HUDEP-2 (cell line): ENCODE data around the gene RPL36.
A peak's percentile ranks its signal among the peaks of the same experiment; 100 is the strongest.
"Not testable (repeated sequence)": the region's sequence is repeated elsewhere in the genome, so short reads cannot be mapped to it uniquely, and the experiment has no call there.

Experiments
- DNase-seq, 76 experiments: peaks; one replicate each; lab custom pipeline; 2025; ENCODE audit not compliant: unreplicated experiment in 76 of 76; lab: John Stamatoyannopoulos, UW

The RPL36 gene

DNA sequence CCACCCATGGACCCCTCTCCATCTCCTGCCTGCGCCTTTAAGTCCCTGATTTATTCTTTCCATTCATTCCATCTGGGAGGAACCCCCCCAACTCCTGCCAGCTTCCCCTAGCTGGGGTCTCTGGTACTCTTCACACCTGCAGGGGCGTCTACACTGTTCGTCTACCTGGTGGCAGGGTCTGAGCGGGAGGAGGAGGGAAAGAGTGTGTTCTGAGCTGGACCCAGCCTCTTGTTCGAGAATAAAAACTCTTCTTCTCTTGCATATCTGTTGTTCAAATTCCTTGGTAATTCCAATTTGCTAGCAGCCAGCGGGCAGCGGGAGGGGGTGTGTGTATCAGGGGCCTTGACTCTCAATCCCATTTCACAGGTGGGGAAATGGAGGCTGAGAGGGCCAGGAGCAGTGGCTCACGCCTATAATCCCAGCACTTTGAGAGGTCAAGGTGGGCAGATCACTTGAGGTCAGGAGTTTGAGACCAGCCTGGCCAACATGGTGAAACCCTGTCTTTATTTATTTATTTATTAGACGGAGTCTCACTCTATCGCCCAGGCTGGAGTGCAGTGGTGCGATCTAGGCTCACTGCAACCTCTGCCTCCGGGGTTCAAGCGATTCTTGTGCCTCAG, 1.7 kb upstream of the RPL36 start:
- DNase-seq = not testable (repeated sequence)

DNA sequence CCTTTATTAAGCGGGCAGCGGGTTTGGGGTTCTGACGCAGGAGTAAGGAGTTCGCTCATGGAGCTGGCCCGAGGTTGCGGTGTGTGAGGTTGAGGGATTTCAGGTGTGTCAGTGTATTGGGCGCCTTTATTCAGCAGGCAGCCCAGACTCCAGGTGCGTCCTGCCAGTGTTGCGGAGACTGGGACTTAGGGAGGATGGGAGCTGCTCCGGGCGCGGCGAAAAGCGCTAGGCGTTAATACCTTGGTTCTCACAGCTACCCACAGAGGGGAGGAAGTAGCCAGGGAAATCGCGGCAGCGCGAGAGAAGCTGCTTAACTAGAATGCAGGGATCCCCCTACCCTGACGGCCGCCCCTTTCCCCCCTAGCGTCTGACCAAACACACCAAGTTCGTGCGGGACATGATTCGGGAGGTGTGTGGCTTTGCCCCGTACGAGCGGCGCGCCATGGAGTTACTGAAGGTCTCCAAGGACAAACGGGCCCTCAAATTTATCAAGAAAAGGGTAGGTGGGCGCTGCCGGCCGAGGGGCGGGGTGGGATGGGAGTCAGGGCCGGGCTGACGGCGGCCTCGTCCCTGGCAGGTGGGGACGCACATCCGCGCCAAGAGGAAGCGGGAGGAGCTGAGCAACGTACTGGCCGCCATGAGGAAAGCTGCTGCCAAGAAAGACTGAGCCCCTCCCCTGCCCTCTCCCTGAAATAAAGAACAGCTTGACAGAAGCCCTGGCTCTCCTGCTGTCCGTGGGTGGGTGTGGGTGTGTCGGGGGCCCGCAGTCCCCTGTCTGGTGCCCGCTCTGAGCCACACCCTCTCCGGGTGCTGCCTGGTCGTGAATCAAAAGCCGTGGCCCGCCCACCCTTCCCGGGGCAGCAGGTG, 1.1 kb downstream of the RPL36 start:
- DNase-seq = peak in 71 of 76 experiments; percentile 35 to 91 (median 78)

DNA sequence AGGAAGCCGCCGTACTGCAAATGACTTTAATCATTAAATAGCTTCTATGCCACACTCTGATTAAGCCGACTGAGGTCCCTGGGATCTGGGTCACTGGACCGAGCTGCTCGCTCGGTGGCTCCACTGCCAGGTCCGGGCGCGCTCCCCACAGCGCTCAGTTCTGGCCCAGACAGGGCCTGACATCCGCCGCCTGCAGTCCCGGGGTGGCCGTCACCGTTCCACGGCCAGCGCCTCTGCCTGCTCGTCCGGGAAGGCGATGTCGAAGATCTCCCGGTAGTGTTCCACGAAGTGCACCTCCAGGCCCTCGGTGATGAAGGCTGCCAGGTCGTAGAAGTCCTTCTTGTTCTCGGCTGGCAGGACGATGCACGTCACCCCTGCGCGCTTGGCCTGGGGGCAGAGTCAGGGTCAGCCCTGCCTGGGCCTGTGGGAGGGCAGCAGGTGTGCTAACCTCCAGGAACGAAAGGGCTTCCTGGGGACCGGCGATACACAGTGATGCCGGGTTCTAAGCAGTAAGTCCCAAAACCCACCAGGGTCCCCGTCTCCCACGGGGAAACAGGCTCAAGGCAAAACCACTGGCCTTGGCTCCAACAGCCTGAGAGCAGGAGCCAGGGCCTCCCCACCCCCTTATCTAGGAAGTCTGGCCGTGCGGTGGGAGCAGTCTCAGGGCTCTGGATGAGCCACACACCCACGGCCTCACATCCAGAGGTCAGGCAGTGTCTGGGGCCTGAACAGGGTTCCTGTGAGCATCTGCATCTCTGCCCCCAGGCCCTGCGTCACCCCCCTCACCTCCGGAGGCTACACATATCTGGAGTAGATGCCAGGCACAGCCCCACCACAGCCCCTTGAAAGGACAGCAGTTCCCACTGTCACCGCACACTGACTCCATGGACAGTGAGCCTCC, 2.0 kb downstream of the RPL36 start:
- DNase-seq = peak in 28 of 76 experiments; percentile 13 to 66 (median 41)

DNA sequence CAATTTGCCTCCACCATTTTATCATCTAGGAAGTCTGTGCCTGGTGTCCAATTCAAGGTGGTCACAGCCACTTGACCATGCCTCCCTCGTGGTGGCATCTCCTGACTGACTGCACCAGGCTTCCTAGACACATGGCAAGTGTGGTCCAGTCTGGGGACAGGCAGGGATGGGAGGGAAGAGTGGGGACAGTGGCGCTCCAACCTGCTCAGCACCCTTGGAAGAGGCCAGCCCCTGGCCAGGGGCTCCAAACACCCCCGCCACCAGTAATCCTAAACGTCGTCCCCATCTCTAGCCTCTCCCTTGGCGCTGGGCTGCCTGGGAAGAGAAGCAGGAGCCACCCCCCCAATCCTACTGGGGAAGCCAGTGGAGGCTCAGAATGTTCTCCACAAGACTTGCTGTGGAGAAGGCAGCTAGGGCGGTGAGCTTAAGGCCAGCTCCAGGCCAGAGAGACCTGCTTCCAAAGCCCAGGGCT, 2.7 kb downstream of the RPL36 start:
- DNase-seq = peak in 3 of 76 experiments; percentile 42 to 50 (median 47)

DNA sequence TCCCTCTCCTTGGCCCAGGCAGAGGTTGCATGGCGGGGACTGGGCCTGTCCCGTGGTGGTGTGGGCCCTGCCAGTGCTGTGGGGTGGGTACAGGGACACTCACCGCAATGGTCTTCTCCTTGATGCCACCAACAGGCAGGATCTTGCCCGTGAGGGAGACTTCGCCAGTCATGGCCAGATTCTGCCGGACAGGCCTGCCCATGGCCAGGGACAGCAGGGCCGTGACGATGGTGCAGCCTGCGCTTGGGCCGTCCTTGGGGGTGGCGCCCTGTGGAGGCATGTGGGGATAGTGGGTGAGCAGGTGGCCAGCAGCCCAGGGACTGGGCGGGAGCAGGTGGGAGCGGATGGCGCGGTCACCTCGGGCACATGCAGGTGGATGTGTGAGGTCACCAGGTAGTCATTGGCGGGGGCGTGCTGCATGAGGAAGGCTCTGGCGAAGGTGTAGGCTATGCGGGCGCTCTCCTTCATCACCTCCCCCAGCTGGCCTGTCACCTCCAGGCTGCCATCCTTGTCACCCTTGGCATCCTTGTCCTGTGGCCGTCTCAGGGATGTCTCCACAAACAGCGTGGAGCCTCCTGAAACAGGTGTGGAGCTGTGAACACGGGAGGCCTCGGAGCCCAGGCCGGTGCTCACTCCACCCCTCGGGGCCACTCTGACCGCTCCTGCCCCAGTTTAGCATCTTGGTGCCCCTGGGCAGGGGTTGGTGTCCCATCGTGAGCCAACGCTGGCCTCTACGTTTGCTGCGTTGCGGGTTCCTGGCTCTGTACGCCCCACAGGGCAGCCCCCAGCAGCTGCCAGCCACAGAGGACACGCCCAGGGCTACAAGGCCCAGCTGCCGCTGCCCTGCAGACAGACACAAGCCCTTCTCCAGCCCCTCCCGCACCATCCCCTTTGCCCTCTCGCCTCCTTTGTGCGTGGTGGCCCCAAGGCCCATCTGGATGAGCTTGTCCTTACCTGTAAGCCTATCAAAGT, 3.4 kb downstream of the RPL36 start:
- DNase-seq = peak in 6 of 76 experiments; percentile 28 to 43 (median 34)

DNA sequence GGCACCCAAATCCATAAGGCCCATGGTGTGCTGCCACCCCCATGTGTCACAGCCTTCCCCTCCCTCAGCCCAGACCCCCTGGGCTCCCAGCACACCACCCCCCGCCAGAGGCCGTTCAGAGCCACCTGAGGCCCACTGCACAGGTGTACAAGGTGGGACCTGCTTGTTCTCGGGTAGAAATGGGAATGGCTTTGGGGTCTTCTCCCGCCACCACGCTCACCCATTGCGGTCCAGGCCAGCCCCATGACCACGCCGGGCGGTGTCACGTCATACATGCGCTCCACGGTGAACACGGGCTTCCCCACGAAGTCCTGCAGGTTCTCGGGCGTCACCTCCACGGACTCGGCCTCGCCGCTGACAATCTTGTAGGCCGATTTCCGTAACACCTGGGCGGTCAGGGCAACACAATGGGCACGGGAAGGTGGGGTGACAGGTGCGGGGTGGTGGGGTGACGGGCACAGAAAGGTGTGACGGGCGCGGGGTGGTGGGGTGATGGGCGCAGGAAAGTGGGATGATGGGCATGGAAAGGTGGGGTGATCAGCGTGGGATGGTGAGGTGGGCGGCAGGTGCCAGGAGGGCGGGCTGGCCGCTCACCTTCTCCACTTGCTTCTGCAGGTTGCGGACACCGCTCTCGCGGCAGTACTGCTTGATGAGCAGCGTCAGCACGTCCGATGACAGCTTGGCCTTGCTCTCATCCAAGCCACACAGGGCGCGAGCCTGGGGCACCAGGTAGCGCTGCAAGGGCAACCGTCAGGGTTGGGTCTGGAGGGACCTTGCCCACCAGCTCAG, 4.3 kb downstream of the RPL36 start:
- no peak for DNase-seq

DNA sequence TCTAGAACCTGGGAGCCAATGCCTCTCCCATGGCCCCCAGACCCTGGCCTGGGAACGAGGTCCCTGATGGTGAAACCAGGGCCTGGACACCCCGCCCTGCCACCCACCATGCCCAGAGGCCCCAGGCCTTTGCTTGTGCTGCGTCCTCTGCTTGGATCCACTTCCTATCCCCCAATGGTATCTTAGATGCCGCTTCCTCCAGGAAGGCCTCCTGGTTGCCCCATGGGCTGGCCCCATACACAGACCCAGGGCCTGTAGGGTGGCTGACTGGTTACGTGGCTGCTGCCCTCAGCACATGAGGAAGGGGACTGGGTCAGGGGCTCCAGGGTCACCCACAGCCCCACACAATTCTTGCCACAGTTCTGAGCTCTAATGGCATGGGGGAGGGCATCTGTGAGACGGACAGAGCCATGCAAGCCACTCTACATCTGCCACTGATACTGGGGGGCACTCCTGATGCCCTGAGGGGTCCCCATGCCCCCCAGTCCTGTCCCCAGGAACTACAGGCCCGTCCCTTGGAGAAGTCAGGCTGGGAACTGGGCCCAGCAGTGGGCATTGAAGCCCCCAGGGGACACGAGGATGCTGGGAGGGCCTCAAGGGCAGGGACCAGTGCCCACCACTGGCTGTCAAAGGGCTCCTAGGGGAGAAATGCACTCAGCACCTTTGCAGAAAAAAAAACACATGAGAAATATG, 5.0 kb downstream of the RPL36 start:
- DNase-seq = no peak

DNA sequence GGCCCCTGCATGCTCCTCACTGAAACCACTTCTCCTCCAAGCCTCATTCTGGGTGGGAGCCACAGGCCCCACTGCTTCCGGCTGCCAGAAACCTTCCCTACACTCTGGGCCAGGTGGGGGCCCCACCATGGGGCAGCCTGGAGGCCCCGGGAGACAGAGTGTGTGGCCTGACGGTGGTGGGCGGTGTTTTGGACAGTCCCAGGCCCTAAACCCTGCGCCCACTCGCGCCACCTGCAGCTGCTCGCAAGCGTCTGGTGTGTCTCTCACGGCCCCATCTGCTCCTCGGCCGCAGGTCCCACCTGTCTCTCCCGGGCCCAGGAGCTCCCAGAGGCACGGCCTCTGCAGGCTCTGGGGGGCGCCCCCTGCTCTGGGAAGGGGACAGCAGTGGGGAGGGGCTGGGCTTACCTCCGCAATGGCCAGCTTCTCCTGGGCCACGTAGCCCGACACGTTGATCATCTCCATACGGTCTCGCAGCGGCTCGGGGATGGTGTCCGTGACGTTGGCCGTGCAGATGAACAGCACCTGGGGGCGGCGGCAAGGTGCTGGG, 5.6 kb downstream of the RPL36 start:
- DNase-seq = no peak

DNA sequence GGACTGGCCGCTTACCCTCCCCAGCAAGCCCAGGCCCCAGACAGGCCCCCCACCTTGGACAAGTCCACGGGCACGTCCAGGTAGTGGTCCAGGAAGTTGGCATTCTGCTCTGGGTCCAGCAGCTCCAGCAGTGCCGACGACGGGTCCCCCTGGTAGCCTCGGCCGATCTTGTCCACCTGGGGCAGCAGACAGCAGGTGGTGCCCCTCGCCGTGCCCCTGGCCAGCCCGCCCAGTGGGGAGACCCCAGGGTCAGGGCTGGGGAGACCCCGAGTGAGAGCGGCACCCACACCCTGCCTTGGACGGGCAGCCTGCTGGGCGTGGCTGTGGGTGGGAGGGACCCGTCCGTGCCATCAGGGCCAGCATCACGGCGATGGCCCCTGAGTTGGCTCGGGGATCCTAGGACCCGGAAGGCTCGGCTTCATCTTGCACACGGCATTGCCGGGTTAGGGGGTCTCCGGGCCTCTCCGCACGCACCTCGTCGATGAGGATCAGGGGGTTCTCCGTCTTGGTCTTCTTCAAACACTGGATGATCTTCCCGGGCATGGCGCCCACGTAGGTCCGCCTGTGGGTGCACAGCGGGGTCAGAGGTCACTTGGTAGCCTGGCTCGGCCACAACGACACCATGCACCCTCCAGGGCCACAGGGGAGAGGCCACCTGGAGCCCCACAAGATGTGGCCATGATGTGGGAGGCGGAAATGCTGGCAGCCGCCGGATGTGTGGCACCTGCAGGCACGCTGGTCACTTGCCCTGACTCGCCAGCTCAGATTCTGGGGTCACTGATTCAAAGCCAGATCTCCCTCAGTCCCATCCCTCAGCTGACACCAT, 6.3 kb downstream of the RPL36 start:
- no peak for DNase-seq

DNA sequence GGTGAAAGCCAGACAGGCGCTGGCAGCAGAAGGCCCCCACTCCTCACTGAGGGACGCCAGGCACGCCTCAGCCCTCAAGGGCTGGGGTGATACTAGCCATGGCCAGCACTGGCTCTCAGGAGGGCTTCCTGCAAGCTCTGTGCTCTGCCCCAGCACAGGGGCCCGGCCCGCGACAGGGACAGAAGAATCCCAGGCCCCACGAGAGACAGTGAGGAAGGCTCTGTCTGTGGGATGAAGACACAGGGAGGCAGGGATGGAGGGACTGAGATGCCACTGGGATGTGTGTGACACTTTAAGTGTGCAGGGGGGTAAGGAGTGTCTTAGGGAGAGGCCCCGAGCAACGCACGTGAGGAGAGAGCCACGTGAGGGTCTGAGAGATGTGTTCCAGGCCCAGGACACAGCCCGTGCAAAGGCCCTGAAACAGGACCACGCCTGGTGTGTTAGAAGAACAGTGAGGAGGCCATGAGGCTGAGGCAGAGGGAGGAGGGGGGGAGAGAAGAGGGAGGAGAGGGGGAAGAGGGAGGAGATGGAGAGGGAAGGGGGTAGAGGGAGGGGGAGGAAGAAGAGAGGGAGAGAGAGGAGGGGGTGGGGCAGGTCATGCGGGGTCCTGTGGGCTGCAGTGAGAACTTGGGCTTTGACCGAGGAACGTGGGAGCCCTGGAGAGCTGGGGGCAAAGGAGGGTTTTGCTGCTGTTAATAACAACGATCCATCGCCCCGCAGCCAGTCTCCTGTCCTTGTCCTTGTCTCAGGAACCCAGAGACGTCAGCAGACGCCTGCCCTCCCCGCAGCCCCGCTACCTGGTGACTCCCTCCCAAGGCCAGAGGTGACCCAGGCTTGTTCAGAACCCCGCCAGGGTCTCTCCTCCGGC, 7.2 kb downstream of the RPL36 start:
- peak in 1 of 76 experiments; percentile 15 for DNase-seq

DNA sequence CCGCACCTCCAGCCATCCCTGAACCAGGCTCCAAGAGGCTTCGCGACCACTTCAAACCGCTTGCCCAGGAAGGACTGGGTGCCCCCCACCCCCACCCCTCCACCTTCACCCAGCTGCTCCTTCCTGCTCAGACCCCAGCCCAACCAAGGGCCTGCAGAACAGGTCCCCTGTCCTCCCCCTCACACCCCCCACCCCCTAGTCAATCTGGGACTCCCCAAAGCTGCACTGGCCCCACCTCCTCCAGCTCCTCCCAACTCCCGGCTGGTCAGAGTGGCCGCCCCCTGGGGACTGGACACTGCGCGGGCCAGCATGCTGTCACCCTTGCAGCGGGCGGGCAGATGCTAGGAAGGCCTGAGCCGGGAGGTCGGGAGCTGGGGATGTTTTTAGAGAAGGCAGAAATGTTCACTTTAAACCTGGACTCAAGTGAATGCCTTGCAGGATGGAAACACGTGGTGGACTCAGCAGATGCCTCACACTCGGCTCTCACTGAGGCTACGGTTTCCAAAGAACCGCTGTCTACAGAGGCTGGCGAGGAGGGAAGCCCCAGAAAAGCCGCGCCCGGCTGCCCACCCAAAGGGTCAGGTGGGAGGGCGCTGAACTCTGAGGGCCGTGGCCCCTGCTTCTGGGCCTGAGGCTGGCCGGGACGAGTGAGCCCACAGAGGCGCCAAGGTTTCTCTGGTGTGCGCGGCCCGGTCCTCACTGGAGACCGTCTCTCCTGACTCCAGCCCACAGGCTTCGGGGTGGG, 8.0 kb downstream of the RPL36 start:
- no peak for DNase-seq

DNA sequence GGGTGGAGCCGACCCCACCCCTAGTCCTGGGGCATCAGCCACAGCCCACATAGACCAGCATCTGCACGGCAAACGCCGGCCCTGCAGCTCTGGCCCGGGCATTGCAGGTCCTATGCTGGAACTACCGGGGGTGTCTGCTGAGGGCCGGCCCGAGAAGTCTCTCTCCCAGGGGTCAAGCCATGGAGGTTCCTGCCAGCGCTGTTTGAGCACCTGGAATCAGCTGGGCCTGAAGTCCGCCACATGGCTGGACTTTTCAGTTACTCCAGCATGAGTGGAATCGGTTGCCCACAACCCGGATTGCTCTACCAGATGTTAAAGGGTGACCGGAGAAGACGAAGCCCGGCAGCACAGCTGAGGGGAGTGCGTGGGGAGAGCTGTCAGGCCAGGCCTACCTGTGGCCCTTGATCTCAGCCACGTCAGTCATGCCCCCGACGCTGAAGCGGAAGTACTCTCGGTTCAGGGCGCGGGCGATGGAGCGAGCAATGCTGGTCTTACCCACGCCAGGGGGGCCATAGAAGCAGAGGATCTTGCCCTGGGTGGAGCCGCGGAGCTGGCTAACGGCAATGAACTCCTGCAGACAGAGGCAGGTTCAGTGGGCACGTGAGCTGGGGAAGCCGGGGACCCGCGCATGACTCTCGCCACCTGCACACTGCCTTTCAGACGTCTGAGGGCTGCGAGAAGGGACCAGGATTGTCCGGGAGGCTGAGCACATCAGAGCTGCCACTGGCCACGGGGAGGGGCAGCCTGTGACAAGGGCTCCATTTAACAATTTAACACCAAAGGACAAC, 8.7 kb downstream of the RPL36 start:
- DNase-seq = no peak

DNA sequence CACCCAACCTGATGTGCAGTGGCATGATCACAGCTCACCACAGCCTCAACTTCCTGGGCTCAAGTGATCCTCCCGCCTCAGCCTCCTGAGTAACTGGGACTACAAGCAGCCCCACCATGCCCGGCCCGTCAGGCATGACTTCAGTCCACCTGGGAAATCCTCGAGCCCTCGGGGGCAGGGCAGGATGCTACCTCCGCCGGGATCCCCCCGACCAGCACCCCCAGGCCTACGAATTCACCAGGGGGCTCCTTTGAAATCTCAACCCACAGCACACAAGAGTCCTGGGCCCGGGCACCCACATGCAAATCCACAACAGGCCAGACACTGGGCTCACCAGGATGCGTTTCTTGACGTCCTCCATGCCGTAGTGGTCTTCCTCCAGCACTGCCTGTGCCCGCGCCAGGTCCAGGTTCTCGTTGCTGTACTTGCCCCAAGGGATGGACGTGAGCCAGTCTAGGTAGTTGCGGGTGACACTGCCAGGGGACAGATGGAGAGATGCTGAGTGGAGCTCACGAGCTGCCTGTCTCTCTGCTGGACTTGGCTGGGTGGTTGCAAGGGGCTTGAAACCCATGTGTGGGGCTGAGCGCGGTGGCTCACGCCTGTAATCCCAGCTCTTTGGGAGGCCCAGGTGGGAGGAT, 10.5 kb downstream of the RPL36 start:
- no peak for DNase-seq

DNA sequence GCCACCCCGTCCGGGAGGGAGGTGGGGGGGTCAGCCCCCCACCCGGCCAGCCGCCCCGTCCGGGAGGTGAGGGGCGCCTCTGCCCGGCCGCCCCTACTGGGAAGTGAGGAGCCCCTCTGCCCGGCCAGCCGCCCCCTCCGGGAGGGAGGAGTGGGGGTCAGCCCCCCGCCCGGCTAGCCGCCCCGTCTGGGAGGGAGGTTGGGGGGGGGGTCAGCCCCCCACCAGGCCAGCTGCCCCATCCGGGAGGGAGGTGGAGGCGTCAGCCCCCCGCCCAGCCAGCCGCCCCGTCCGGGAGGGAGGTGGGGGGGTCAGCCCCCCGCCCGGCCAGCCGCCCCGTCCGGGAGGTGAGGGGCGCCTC, 11.9 kb downstream of the RPL36 start:
- DNase-seq = not testable (repeated sequence)
